Subcutaneous adipose tissue (tissue), 4 donors: ENCODE measurements around the gene OR2H2. TPM values are rescaled to one million over a fixed set of nuclear protein-coding genes. Genes with fewer than 3 reads are reported as not detected.

Experiments
- total RNA-seq, 4 donors: library from RNA; depleted of rRNA; stranded (reverse); fragments of >200 nt; gene quantifications; one replicate each; pipeline ENCODE4 v1.1.0, GENCODE V29; 2016
- TF ChIP-seq, protein P1 (sequence below): fragments of 450-650 bp; IDR thresholded peaks from one replicate; pipeline ENCODE4 v1.5.1; 2016; ENCODE audit warnings: low read depth, mild to moderate bottlenecking, control low read depth, antibody characterized with exemption, moderate library complexity

Gene OR2H2
- total RNA-seq, 4 donors from 2014 or later = not detected

DNA sequence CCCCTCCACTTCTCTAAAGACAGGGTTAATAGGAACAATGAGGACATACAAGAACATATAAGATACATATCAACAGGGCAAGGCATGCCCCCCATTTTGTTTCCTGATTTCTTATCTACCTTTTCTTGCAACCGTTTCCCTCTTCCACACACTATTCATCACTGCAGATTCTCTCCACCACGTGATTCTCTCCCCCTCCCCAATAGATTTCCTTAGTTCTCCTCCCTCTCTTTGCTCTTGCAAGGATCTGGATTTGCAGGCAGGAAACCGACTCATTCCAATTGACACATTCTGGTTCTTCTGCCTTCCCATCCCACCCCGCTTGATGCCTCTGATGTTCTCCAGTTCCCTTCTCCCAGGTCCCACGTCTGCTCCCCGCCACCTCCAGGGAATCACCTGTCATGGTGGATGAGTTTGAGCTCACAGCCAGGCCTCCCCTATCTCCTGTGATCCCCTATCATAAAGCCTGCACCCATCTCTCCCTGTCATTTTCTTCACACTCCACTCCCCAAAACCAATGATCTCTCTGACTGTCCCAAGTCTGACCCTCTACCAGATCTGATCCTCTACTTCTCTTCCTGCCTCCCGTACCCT is 40.5 kb downstream of the OR2H2 start:
- TF ChIP-seq, protein P1, sequence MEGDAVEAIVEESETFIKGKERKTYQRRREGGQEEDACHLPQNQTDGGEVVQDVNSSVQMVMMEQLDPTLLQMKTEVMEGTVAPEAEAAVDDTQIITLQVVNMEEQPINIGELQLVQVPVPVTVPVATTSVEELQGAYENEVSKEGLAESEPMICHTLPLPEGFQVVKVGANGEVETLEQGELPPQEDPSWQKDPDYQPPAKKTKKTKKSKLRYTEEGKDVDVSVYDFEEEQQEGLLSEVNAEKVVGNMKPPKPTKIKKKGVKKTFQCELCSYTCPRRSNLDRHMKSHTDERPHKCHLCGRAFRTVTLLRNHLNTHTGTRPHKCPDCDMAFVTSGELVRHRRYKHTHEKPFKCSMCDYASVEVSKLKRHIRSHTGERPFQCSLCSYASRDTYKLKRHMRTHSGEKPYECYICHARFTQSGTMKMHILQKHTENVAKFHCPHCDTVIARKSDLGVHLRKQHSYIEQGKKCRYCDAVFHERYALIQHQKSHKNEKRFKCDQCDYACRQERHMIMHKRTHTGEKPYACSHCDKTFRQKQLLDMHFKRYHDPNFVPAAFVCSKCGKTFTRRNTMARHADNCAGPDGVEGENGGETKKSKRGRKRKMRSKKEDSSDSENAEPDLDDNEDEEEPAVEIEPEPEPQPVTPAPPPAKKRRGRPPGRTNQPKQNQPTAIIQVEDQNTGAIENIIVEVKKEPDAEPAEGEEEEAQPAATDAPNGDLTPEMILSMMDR = no peak

DNA sequence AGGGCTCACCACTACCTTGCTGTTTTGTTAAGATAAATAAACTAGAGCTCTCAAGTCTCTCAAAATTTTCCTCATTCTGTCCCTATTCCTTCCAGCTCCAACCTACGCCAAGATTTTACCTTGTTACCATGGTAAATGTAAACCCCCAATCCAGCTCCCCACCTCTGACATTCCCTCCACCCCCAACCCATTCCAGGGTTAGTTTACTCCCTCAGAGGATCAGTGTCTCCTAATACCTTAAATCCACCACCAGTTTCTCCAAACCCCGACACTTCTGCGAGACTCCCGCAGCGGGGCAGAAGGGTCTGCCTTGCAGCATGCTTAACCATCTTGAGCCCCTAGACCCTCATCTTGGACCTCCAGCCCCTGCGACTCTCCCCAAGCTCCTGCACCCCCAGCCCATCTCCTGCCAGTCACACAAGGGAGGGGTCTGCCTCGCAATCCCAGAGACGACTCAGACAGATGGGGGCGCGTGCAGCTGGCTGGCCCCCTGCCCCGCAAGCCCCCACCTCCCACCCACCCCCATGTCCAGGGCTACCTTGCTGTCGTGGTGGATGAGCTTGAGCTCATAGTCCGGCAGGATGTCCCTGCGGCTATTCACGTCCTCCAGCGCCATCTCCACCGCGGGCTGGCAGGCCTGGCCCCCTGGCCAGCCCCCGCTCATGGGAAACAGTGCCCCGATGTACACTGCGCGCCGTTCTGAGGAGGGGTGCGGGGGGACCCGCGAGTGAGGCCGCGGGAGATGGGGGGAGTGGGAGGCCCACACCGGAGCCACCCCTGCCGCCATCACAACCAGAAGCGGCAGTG is 42.2 kb downstream of the OR2H2 start:
- TF ChIP-seq, protein P1 = no peak

DNA sequence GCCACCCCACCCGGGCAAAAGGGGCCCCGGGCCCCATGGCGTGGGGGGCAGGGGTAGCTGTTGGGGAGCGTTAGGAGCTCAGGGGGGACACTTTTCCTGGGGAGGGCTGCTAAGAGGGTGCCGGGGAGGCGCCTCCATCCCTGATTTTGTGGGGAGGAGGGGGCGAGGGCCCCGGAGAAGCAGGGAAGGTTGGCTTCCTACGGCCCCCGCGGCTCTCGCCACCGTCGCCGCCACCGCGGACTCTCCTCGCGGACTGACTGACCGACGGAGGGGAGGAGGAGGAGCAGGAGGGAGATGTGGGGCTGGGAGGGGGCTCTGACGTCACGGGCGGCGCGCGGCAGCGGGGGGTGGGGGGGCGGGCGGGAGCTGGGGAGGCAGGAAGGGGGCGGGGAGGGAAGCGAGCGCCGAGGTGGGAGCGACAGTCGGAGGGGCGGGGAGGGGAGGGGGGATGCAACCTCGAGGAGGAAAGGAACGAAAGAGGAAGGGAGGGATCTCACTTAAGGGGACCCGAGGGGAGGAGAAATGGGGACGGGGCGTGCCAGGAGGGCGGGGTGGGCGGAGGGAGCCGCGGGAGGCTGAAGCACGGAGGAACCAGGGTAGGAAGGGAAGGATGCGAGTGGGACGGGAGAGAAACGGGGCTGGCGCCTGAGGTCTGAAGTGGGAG is 43.0 kb downstream of the OR2H2 start:
- TF ChIP-seq, protein P1 = no peak

DNA sequence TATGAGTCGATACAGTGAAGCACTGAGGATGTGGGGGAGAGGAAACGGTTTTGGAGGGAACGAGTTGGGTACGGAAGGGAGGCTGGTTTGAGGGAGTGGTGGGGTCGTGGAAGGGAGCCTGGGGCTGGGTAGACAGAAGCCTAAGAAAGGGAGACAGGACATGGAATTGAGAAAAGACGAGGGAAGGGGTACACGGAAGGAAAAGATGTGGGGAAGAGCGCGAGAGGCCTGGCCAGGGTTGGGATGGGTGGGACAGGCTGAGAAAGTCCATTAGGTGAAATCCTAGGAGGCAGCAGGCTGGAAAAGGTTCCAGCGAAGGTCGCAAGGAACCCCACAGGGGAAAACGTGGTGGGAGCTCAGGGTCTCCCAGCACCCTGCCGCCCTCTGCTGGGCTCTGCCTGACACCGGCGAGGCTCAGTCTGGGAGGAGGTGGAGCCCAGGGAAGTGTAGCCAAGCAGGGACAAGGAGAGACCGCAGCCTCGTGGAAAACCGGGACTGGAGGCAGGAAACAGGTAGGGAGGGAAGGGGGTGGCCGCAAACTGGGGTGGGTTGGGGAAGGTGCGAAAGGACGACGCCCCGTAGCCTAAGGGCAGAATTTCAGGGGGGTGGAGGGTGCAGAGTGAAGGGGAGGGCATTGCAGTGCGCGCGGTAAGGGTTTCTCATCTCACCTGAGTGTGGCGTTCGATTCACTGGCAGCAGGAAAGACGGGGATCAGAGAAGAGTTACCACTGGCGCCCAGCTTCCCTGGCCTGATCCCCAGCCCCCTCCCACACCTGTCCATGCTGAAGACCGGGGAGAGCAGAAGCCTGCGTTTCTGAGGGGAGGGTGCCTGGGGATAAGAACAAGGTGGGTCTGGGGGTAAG is 43.7 kb downstream of the OR2H2 start:
- TF ChIP-seq, protein P1 = no peak

DNA sequence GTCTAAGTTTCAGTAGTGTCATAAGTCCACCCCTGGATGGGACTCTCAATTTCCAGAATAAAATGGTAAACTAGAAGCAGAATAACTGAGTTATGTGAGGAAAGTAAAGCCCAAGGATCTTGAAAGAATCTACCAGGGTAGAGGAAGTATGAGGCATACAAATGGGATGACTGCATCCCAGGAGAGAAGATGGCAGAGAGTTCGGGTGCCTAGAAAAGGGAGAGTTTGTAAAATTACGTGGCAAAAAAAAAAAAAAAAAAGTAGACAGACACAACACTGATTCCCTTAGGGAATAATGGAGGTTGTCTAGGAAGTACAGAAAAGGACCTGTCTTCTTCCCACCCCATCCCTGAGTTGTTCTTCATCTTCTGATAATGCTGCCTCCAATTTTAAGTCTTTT is 44.6 kb downstream of the OR2H2 start:
- TF ChIP-seq, protein P1 = no peak

DNA sequence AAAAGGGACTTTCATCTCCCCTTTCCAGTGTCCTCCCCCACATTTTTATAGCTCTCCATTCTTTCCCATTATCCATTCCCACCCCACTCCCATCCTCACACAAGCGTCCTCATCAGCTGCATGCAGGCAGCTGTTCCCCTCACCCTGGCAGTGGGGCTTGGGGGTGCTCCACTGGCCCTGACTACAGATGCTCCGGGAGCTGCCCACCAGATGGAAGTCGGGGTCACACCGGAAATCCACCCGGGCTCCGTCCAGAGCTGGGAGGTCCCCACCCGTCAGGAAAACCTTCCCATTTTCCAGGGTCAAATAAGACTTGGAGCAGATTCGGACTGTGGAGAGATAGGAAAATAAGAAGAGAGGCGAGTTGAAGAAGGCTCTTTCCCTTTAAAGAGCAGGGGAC is 45.4 kb downstream of the OR2H2 start:
- TF ChIP-seq, protein P1 = no peak
